ENCODE data around the gene MPV17L.
"Not testable (repeated sequence)": the region's sequence is repeated elsewhere in the genome, so short reads cannot be mapped to it uniquely, and the experiment has no call there.

Gene MPV17L

GRCh38 chr16:15395631-15396508 is at the start of gene MPV17L:
Gene MPV17L (plus strand): TSS chr16:15395754. CDS start chr16:15395898, 144 bp downstream.
- not testable (repeated sequence) for DNase-seq (ENCODE audit: low spot score)

GRCh38 chr16:15348721-15349120 is 46.8 kb upstream of the MPV17L start:
- not testable (repeated sequence) for DNase-seq (ENCODE audit: low spot score)

GRCh38 chr16:15351251-15351650 is 44.3 kb upstream of the MPV17L start:
- not testable (repeated sequence) for DNase-seq (ENCODE audit: low spot score)

GRCh38 chr16:15351745-15352144 is 43.8 kb upstream of the MPV17L start:
- not testable (repeated sequence) for DNase-seq (ENCODE audit: low spot score)

- not testable (repeated sequence) for DNase-seq (ENCODE audit: low spot score)
These were observed 42.7 kb upstream of the MPV17L start for GRCh38 chr16:15352852-15353251.

- DNase-seq (ENCODE audit: low spot score), result not testable (repeated sequence)
These were observed 40.7 kb upstream of the MPV17L start for GRCh38 chr16:15354846-15355245.

- DNase-seq (ENCODE audit: low spot score), result not testable (repeated sequence)
These were observed 38.1 kb upstream of the MPV17L start for GRCh38 chr16:15357495-15357894.

- DNase-seq (ENCODE audit: low spot score), result not testable (repeated sequence)
These were observed 17.4 kb upstream of the MPV17L start, which contains the start of gene NPIPA5 for GRCh38 chr16:15378194-15378593. Gene NPIPA5 (minus strand): TSS chr16:15378294. CDS start chr16:15378294, 0 bp downstream.

- DNase-seq (ENCODE audit: low spot score), result not testable (repeated sequence)
These were observed 12.7 kb upstream of the MPV17L start for GRCh38 chr16:15382810-15383209.

GRCh38 chr16:15388060-15388459 is 7.5 kb upstream of the MPV17L start:
- DNase-seq (ENCODE audit: low spot score), result not testable (repeated sequence)

GRCh38 chr16:15389916-15390315 is 5.6 kb upstream of the MPV17L start:
- not testable (repeated sequence) for DNase-seq (ENCODE audit: low spot score)

GRCh38 chr16:15393025-15393424 is 2.5 kb upstream of the MPV17L start:
- not testable (repeated sequence) for DNase-seq (ENCODE audit: low spot score)

GRCh38 chr16:15396509-15396829 is 915 bp downstream of the MPV17L start:
- DNase-seq (ENCODE audit: low spot score), result not testable (repeated sequence)

- DNase-seq (ENCODE audit: low spot score), result no peak
These were observed 1.5 kb downstream of the MPV17L start for GRCh38 chr16:15396948-15397594.

- no peak for DNase-seq (ENCODE audit: low spot score)
These were observed 3.2 kb downstream of the MPV17L start for GRCh38 chr16:15398618-15399316.

- DNase-seq (ENCODE audit: low spot score), result no peak
These were observed 3.8 kb downstream of the MPV17L start for GRCh38 chr16:15399317-15399716.

GRCh38 chr16:15400314-15400713 is 4.8 kb downstream of the MPV17L start:
- not testable (repeated sequence) for DNase-seq (ENCODE audit: low spot score)

- no peak for DNase-seq (ENCODE audit: low spot score)
These were observed 6.4 kb downstream of the MPV17L start for GRCh38 chr16:15401972-15402371.

GRCh38 chr16:15403392-15403995 is 7.9 kb downstream of the MPV17L start:
- no peak for DNase-seq (ENCODE audit: low spot score)

- not testable (repeated sequence) for DNase-seq (ENCODE audit: low spot score)
These were observed 8.5 kb downstream of the MPV17L start for GRCh38 chr16:15404091-15404490.

- no peak for DNase-seq (ENCODE audit: low spot score)
These were observed 9.2 kb downstream of the MPV17L start for GRCh38 chr16:15404792-15405191.

GRCh38 chr16:15407756-15408155 is 12.2 kb downstream of the MPV17L start:
- DNase-seq (ENCODE audit: low spot score), result not testable (repeated sequence)
